Endothelial cell (in vitro differentiated cells): ENCODE results near the gene CDKN1C. TPM values are rescaled to one million over a fixed set of nuclear protein-coding genes. Genes with fewer than 3 reads are reported as not detected.
A peak's percentile ranks its signal among the peaks of the same experiment; 100 is the strongest.

Experiments
- DNase-seq: peaks from one replicate; pipeline ENCODE4 v3.0.0; 2021; ENCODE audit warnings: low spot score
- H3K27ac Mint-ChIP-seq: one replicate; pipeline ENCODE4 v1.8.0; 2021; ENCODE audit warnings: mixed read lengths, inconsistent platforms; ENCODE audit not compliant: unreplicated experiment
- H3K27me3 Mint-ChIP-seq: one replicate; pipeline ENCODE4 v1.8.0; 2021; ENCODE audit warnings: mild to moderate bottlenecking, moderate library complexity, mixed read lengths, inconsistent platforms; ENCODE audit not compliant: unreplicated experiment
- H3K36me3 Mint-ChIP-seq: one replicate; pipeline ENCODE4 v1.8.0; 2021; ENCODE audit warnings: mild to moderate bottlenecking, low read depth, mixed read lengths, inconsistent platforms; ENCODE audit not compliant: unreplicated experiment
- H3K4me1 Mint-ChIP-seq: one replicate; pipeline ENCODE4 v1.8.0; 2021; ENCODE audit warnings: mild to moderate bottlenecking, mixed read lengths, inconsistent platforms; ENCODE audit not compliant: unreplicated experiment
- H3K4me3 Mint-ChIP-seq: one replicate; pipeline ENCODE4 v1.8.0; 2021; ENCODE audit warnings: mild to moderate bottlenecking, mixed read lengths, inconsistent platforms; ENCODE audit not compliant: unreplicated experiment
- H3K9me3 Mint-ChIP-seq: one replicate; pipeline ENCODE4 v1.8.0; 2021; ENCODE audit warnings: mixed read lengths, inconsistent platforms; ENCODE audit not compliant: unreplicated experiment
- CTCF ChIP-seq: fragments of 200-600 bp; sonication (generic); IDR thresholded peaks from one replicate; pipeline ENCODE4 v1.5.0; 2021; ENCODE audit warnings: antibody characterized with exemption; ENCODE audit not compliant: unreplicated experiment
- total RNA-seq: library from RNA; stranded (reverse); fragmentation: NEBNext Ultra II Directional; extraction: Animal tissue kit (Norgen Biotek cat#: 25700); gene quantifications from one replicate; pipeline ENCODE4 v1.2.1, GENCODE V29; 2021; ENCODE audit not compliant: unreplicated experiment

CDKN1C gene
- total RNA-seq, 1 donor from 2014 or later = 25.3 TPM

- TF ChIP-seq CTCF = no peak
- Mint-ChIP-seq H3K4me3 (no peak overlapping the region), H3K36me3 (no peaks in the 10 kb centered on the region), H3K27ac (no peak overlapping the region), H3K4me1 (peaks cover 21% of the 10 kb centered on the region), H3K27me3 (peaks cover 7% of the 10 kb centered on the region), H3K9me3 (no peaks in the 10 kb centered on the region)
- peak; percentile 46 for DNase-seq
These were observed 48.4 kb downstream of the CDKN1C start for GRCh38 chr11:2837096-2837601.

GRCh38 chr11:2836315-2837095 lies 49.1 kb downstream of the CDKN1C start:
- Mint-ChIP-seq H3K4me1 (peaks cover 21% of the 10 kb centered on the region), H3K27me3 (peaks cover 7% of the 10 kb centered on the region), H3K9me3 (no peaks in the 10 kb centered on the region), H3K4me3 (peak overlapping the region; percentile 47), H3K27ac (peak overlapping the region; percentile 3), H3K36me3 (no peaks in the 10 kb centered on the region)
- no peak for DNase-seq
- TF ChIP-seq CTCF = no peak

DNA sequence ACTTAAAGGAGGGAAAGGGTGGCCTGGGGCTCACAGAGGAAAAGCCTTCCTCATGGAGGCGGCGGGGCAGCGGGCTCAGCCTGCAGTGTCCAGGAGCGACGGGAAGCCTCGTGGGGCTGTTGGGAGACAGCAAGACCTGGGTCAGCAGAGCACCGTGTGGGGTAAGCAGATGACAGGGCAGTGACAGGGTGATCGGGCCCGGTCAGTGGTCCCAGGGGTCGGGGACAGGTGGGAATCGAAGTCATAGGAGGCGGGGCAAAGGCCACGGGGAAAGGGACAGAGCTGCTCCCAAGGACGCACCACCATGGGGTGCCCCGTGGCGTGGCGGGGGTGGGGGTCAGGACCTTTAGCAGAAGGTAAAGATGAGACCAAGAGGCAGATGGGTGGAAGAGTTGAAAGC lies 49.8 kb downstream of the CDKN1C start:
- TF ChIP-seq CTCF = no peak
- no peak overlapping the region for H3K27ac Mint-ChIP-seq
- H3K27me3 Mint-ChIP-seq = peaks cover 7% of the 10 kb centered on the region
- peaks cover 21% of the 10 kb centered on the region for H3K4me1 Mint-ChIP-seq
- DNase-seq = no peak
- H3K9me3 Mint-ChIP-seq = no peaks in the 10 kb centered on the region
- H3K36me3 Mint-ChIP-seq = no peaks in the 10 kb centered on the region
- H3K4me3 Mint-ChIP-seq = no peak overlapping the region

DNA sequence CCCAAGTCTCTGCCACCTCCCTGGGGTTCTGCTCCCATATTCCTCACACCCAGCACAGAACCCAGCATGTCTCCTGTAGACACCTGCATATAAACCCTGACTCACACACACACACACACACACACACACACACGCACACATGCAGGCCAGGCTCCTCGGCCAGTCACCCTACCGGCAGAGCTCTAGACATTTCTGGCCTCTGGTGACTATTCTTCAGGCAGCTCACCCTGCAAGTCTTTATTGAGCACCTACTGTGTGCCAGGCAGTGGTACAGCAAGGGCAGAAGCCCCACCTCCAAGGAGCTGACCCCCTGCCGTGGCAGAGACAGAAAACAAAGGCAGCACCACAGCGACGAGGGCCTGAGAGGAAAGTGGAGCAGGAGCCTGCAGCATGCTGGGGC lies 50.3 kb downstream of the CDKN1C start:
- peaks cover 7% of the 10 kb centered on the region for H3K27me3 Mint-ChIP-seq
- no peaks in the 10 kb centered on the region for H3K9me3 Mint-ChIP-seq
- peaks cover 21% of the 10 kb centered on the region for H3K4me1 Mint-ChIP-seq
- no peak for DNase-seq
- TF ChIP-seq CTCF = no peak
- no peak overlapping the region for H3K4me3 Mint-ChIP-seq
- H3K36me3 Mint-ChIP-seq = no peaks in the 10 kb centered on the region
- H3K27ac Mint-ChIP-seq = no peak overlapping the region
